Ishikawa (cell line): ENCODE measurements around the gene MDP1.

Source experiments
- CEBPB ChIP-seq: IDR thresholded peaks from 2 replicates; pipeline ENCODE4 v1.6.1; 2012
- CREB1 ChIP-seq: IDR thresholded peaks from 2 replicates; pipeline ENCODE4 v1.6.1; 2012; ENCODE audit warnings: low read depth
- EP300 ChIP-seq: IDR thresholded peaks from 2 replicates; pipeline ENCODE4 v1.6.1; 2012; ENCODE audit warnings: borderline replicate concordance
- NFIC ChIP-seq: IDR thresholded peaks from 2 replicates; pipeline ENCODE4 v1.6.1; 2012
- RAD21 ChIP-seq: IDR thresholded peaks from 2 replicates; pipeline ENCODE4 v1.6.1; 2012; ENCODE audit warnings: low read depth
- TAF1 ChIP-seq: IDR thresholded peaks from 2 replicates; pipeline ENCODE4 v1.6.1; 2012; ENCODE audit warnings: low read depth, mild to moderate bottlenecking
- TCF12 ChIP-seq: IDR thresholded peaks from 2 replicates; pipeline ENCODE4 v1.6.1; 2012; ENCODE audit warnings: low read depth
- TEAD4 ChIP-seq: IDR thresholded peaks from 2 replicates; pipeline ENCODE4 v1.6.1; 2012
- YY1 ChIP-seq: IDR thresholded peaks from 2 replicates; pipeline ENCODE4 v1.6.1; 2012; ENCODE audit warnings: low read depth
- ZBTB7A ChIP-seq: IDR thresholded peaks from 2 replicates; pipeline ENCODE4 v1.6.1; 2012; ENCODE audit warnings: low read depth
- TF ChIP-seq, protein P1 (sequence below): IDR thresholded peaks from 2 replicates; pipeline ENCODE4 v1.6.1; 2012
- TF ChIP-seq, protein P2 (sequence below): IDR thresholded peaks from 2 replicates; pipeline ENCODE4 v1.6.1; 2012
- TF ChIP-seq, protein P3 (sequence below): IDR thresholded peaks from 2 replicates; pipeline ENCODE4 v1.6.1; 2012; ENCODE audit warnings: low read depth, mild to moderate bottlenecking

DNA sequence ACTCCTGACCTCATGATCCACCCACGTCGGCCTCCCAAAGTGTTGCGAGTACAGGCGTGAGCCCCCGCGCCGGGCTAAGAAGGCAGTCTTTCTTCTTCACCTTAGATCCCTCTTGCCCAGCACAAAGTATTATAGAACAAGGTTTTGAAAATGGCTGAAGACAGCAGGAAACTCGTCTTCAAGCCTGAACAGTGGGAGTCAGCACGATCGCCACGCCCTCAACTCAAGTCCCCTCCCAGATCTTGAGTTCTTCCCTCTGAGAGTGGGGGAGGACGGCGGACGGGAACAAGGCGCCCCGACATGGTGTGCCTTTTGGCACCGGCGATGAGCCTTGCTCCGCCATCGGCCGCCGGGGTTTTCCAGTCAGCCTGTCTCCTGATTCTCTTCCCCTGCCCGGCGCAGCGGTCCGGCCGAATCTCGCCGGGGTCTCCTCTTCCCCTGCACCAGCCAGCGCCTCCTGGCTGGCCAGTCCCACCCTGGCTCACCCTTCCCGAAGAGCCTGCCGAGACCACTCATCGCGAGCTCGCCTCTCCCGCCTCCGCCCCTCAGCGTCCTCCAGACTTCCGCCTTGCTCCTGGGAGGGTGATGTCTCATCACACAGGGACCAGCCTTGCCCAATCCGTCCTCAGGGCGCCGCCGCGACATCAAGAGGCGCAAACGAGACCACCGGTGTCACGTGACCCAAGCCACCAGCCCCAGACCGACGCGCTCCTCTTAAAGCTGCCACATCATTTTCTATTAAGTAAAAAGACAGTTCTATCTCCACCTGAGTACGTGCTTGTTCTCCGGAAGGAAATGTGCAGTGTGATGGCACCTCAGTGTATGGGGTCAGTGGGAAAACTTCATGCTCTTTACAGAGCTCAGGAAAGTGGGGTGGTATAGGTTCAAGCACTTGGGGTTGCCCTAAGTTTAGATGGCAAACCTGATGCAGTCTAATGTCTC is 2.7 kb downstream of the MDP1 start, which contains the start of gene CHMP4A:
- TF ChIP-seq TEAD4: no peak
- TF ChIP-seq TCF12: no peak; the same call in none of the 2 replicates
- peak; percentile 98 for TF ChIP-seq CREB1
- TF ChIP-seq CEBPB: 0 out of 2 replicates have a peak, but pooled peaks have one; percentile 6
- no peak for TF ChIP-seq RAD21
- no peak for TF ChIP-seq ZBTB7A
- TF ChIP-seq, protein P1, sequence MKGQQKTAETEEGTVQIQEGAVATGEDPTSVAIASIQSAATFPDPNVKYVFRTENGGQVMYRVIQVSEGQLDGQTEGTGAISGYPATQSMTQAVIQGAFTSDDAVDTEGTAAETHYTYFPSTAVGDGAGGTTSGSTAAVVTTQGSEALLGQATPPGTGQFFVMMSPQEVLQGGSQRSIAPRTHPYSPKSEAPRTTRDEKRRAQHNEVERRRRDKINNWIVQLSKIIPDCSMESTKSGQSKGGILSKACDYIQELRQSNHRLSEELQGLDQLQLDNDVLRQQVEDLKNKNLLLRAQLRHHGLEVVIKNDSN: peak; percentile 98
- TF ChIP-seq, protein P2, sequence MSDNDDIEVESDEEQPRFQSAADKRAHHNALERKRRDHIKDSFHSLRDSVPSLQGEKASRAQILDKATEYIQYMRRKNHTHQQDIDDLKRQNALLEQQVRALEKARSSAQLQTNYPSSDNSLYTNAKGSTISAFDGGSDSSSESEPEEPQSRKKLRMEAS: peak; percentile 72
- TF ChIP-seq YY1: peak; percentile 58; the same call in 1 of the 2 replicates
- TF ChIP-seq, protein P3, sequence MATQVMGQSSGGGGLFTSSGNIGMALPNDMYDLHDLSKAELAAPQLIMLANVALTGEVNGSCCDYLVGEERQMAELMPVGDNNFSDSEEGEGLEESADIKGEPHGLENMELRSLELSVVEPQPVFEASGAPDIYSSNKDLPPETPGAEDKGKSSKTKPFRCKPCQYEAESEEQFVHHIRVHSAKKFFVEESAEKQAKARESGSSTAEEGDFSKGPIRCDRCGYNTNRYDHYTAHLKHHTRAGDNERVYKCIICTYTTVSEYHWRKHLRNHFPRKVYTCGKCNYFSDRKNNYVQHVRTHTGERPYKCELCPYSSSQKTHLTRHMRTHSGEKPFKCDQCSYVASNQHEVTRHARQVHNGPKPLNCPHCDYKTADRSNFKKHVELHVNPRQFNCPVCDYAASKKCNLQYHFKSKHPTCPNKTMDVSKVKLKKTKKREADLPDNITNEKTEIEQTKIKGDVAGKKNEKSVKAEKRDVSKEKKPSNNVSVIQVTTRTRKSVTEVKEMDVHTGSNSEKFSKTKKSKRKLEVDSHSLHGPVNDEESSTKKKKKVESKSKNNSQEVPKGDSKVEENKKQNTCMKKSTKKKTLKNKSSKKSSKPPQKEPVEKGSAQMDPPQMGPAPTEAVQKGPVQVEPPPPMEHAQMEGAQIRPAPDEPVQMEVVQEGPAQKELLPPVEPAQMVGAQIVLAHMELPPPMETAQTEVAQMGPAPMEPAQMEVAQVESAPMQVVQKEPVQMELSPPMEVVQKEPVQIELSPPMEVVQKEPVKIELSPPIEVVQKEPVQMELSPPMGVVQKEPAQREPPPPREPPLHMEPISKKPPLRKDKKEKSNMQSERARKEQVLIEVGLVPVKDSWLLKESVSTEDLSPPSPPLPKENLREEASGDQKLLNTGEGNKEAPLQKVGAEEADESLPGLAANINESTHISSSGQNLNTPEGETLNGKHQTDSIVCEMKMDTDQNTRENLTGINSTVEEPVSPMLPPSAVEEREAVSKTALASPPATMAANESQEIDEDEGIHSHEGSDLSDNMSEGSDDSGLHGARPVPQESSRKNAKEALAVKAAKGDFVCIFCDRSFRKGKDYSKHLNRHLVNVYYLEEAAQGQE: no peak
- TF ChIP-seq NFIC: no peak
- no peak; the same call in 1 of the 2 replicates for TF ChIP-seq TAF1
- TF ChIP-seq EP300: peak; percentile 35; the same call in 1 of the 2 replicates
